Testis (tissue), 3 donors: ENCODE measurements around the gene SLC47A2. TPM values are rescaled to one million over a fixed set of nuclear protein-coding genes. Genes with fewer than 3 reads are reported as not detected.

Source experiments
- DNase-seq: peaks from one replicate; pipeline ENCODE4 v3.0.0-alpha.2; 2019
- H3K27ac ChIP-seq, 2 donors: fragments of 200-600 bp; sonication (generic); one replicate each; pipeline ENCODE4 v1.5.1; 2019
- H3K27me3 ChIP-seq: fragments of 200-600 bp; sonication (generic); one replicate; pipeline ENCODE4 v1.5.1; 2019
- H3K36me3 ChIP-seq: fragments of 200-600 bp; sonication (generic); one replicate; pipeline ENCODE4 v1.5.1; 2017; ENCODE audit warnings: low read depth; ENCODE audit errors: missing control alignments
- H3K4me1 ChIP-seq: fragments of 200-600 bp; sonication (generic); one replicate; pipeline ENCODE4 v1.5.1; 2019
- H3K4me3 ChIP-seq, 2 donors: fragments of 200-600 bp; sonication (generic); one replicate each; pipeline ENCODE4 v1.5.1; 2017 to 2019
- H3K9me3 ChIP-seq: fragments of 200-600 bp; sonication (generic); one replicate; pipeline ENCODE4 v1.5.1; 2017
- CTCF ChIP-seq, 3 experiments: fragments of 450-650 bp in 2 of 3; fragments of 200-600 bp in 1 of 3; sonication (generic) in 1 of 3; IDR thresholded peaks; one replicate each; pipeline ENCODE4 v1.5.1; 2016 to 2019; ENCODE audit warnings: antibody characterized with exemption in 3 of 3, mild to moderate bottlenecking in 2 of 3, moderate library complexity in 1 of 3
- POLR2A ChIP-seq: fragments of 450-650 bp; IDR thresholded peaks from one replicate; pipeline ENCODE4 v1.6.1; 2017; ENCODE audit warnings: antibody characterized with exemption, mild to moderate bottlenecking, moderate library complexity
- WGBS, 2 donors: methylation state at CpG; one replicate each; pipeline ENCODE4 v1.1.5; 2018; 5-methylcytosine and 5-hydroxymethylcytosine counted together
- intact Hi-C: fragments of 100-400 bp; cut with DNase I; formaldehyde crosslinking; loops from one replicate; pipeline ENCODE4 v1.15.1; 2023; ENCODE audit warnings: low total_unique reads
- polyA plus RNA-seq: library from polyadenylated mRNA; stranded (reverse); fragments of 350-450 nt; fragmentation: Illumina TruSeq; extraction: RNeasy Lipid Tissue Mini Kit (QIAGEN cat#74804); gene quantifications from one replicate; pipeline ENCODE4 v1.2.3, GENCODE V29; 2014; ENCODE audit warnings: low read depth, low replicate concordance; ENCODE audit not compliant: insufficient read depth
- total RNA-seq, 2 donors: library from RNA; depleted of rRNA; stranded (reverse); fragments of >200 nt; gene quantifications; one replicate each; pipeline ENCODE4 v1.2.3, GENCODE V29; 2016

The SLC47A2 gene
- total and polyA plus RNA-seq, 3 donors from 2014 or later = 0.16 to 1.1 (median 0.50) TPM

GRCh38 chr17:19659366-19660177, 56.8 kb downstream of the SLC47A2 start:
- intact Hi-C loops = no loop called here
- 94 to 95% methylated on average over 7 of the region's 7 CpGs for WGBS, 2 donors
- TF ChIP-seq POLR2A (no peak), CTCF (IDR thresholded peaks at IDR 0.05) (no peak)
- Histone ChIP-seq H3K27ac (no peak overlapping the region), H3K27me3 (no peaks in the 10 kb centered on the region), H3K4me1 (no peaks in the 10 kb centered on the region), H3K9me3 (no peaks in the 10 kb centered on the region), H3K36me3 (no peaks in the 10 kb centered on the region), H3K4me3 (no peak overlapping the region)
- DNase-seq = no peak

GRCh38 chr17:19656851-19657581, 59.4 kb downstream of the SLC47A2 start:
- Histone ChIP-seq H3K9me3 (no peaks in the 10 kb centered on the region), H3K27ac (no peak overlapping the region), H3K36me3 (no peaks in the 10 kb centered on the region), H3K4me3 (no peak overlapping the region), H3K4me1 (no peaks in the 10 kb centered on the region), H3K27me3 (no peaks in the 10 kb centered on the region)
- intact Hi-C loops = no loop called here
- WGBS, 2 donors = 55 to 62% methylated on average over 4 of the region's 4 CpGs
- no peak for TF ChIP-seq CTCF (IDR thresholded peaks at IDR 0.05)
- no peak for TF ChIP-seq POLR2A
- DNase-seq = no peak

GRCh38 chr17:19656336-19656735, 60.0 kb downstream of the SLC47A2 start:
- Histone ChIP-seq H3K27ac (no peak overlapping the region), H3K9me3 (no peaks in the 10 kb centered on the region), H3K27me3 (no peaks in the 10 kb centered on the region), H3K36me3 (no peaks in the 10 kb centered on the region), H3K4me1 (peaks cover 4% of the 10 kb centered on the region), H3K4me3 (no peak overlapping the region)
- intact Hi-C loops = no loop called here
- DNase-seq = no peak
- TF ChIP-seq CTCF (IDR thresholded peaks at IDR 0.05) (no peak), POLR2A (no peak)
- WGBS, 2 donors = 94 to 95% methylated on average over 4 of the region's 4 CpGs

DNA sequence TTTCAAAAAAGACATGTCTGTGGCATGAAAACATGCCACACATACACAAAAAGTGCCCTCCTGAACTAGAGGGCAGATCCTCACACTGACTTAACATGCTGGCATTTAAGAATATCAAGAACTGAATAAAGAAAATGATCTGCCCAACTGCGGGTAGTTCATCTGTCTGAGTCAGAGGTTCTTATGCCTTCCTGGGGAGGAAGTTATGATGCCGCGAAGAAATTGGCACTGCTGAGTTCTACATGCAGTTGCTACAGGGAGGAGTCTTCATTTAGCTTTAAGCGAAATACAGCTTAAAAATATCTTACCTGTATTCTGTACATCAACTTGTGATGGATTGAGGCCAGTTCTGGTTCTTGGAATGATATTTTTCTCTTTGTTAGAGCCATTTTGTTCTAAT, 61.5 kb downstream of the SLC47A2 start:
- Histone ChIP-seq H3K27ac (no peak overlapping the region), H3K4me1 (peaks cover 17% of the 10 kb centered on the region), H3K27me3 (no peaks in the 10 kb centered on the region), H3K36me3 (no peaks in the 10 kb centered on the region), H3K9me3 (no peaks in the 10 kb centered on the region), H3K4me3 (no peak overlapping the region)
- TF ChIP-seq CTCF (IDR thresholded peaks at IDR 0.05) (no peak), POLR2A (no peak)
- intact Hi-C loops = no loop called here
- no peak for DNase-seq
- WGBS, 2 donors = 96% methylated on average over 4 of the region's 4 CpGs
